ENCODE measurements around the gene RGSL1.

GRCh38 chr1:182493063-182493462, 43.1 kb downstream of the RGSL1 start:
- no peak for TF ChIP-seq EZH2 (IDR thresholded peaks at IDR 0.05; ENCODE audit: borderline replicate concordance)
- TF ChIP-seq, protein P1, sequence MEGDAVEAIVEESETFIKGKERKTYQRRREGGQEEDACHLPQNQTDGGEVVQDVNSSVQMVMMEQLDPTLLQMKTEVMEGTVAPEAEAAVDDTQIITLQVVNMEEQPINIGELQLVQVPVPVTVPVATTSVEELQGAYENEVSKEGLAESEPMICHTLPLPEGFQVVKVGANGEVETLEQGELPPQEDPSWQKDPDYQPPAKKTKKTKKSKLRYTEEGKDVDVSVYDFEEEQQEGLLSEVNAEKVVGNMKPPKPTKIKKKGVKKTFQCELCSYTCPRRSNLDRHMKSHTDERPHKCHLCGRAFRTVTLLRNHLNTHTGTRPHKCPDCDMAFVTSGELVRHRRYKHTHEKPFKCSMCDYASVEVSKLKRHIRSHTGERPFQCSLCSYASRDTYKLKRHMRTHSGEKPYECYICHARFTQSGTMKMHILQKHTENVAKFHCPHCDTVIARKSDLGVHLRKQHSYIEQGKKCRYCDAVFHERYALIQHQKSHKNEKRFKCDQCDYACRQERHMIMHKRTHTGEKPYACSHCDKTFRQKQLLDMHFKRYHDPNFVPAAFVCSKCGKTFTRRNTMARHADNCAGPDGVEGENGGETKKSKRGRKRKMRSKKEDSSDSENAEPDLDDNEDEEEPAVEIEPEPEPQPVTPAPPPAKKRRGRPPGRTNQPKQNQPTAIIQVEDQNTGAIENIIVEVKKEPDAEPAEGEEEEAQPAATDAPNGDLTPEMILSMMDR (IDR thresholded peaks at IDR 0.05; ENCODE audit: poor library complexity) = no peak
